Forelimb muscle (tissue), 1 donor: ENCODE measurements around the gene KLF9. TPM values are rescaled to one million over a fixed set of nuclear protein-coding genes. Genes with fewer than 3 reads are reported as not detected.
"Not testable (repeated sequence)": the region's sequence is repeated elsewhere in the genome, so short reads cannot be mapped to it uniquely, and the experiment has no call there.

ENCODE experiments used
- DNase-seq: peaks from one replicate; pipeline ENCODE4 v3.0.0-alpha.2; 2013; ENCODE audit warnings: low read depth
- polyA plus RNA-seq: library from polyadenylated mRNA; unstranded; fragments of 120-200 nt; gene quantifications from one replicate; pipeline ENCODE4 v1.2.1, GENCODE V29; 2013; ENCODE audit not compliant: insufficient read length

KLF9 gene
- polyA plus RNA-seq, 1 donor: 2.0 TPM

GRCh38 chr9:70405808-70406433 lies 8.5 kb downstream of the KLF9 start:
- no peak for DNase-seq

- DNase-seq: no peak
Measured at GRCh38 chr9:70404261-70404660, 10.2 kb downstream of the KLF9 start.

- DNase-seq: no peak
Measured at GRCh38 chr9:70403618-70404025, 10.8 kb downstream of the KLF9 start.

GRCh38 chr9:70403166-70403565 lies 11.3 kb downstream of the KLF9 start:
- no peak for DNase-seq

- DNase-seq: no peak
Measured at GRCh38 chr9:70402213-70402612, 12.2 kb downstream of the KLF9 start.

- DNase-seq: not testable (repeated sequence)
Measured at GRCh38 chr9:70401241-70401640, 13.2 kb downstream of the KLF9 start.

GRCh38 chr9:70400107-70400892 lies 14.2 kb downstream of the KLF9 start:
- no peak for DNase-seq

- no peak for DNase-seq
Measured at GRCh38 chr9:70399141-70399540, 15.3 kb downstream of the KLF9 start.

- DNase-seq: no peak
Measured at GRCh38 chr9:70398145-70398556, 16.3 kb downstream of the KLF9 start.

- DNase-seq: no peak
Measured at GRCh38 chr9:70395652-70396051, 18.8 kb downstream of the KLF9 start.

GRCh38 chr9:70392850-70393249 lies 21.6 kb downstream of the KLF9 start:
- no peak for DNase-seq

GRCh38 chr9:70392189-70392588 lies 22.3 kb downstream of the KLF9 start:
- no peak for DNase-seq

GRCh38 chr9:70390933-70391341 lies 23.5 kb downstream of the KLF9 start:
- no peak for DNase-seq

GRCh38 chr9:70389621-70390266 lies 24.7 kb downstream of the KLF9 start:
- DNase-seq: no peak

GRCh38 chr9:70389188-70389587 lies 25.3 kb downstream of the KLF9 start:
- no peak for DNase-seq

GRCh38 chr9:70387663-70388062 lies 26.8 kb downstream of the KLF9 start:
- DNase-seq: no peak

GRCh38 chr9:70385426-70385825 lies 29.0 kb downstream of the KLF9 start:
- DNase-seq: no peak

GRCh38 chr9:70382709-70383605 lies 31.5 kb downstream of the KLF9 start:
- DNase-seq: no peak

- DNase-seq: no peak
Measured at GRCh38 chr9:70382046-70382708, 32.3 kb downstream of the KLF9 start.

GRCh38 chr9:70374962-70375618 lies 39.4 kb downstream of the KLF9 start:
- no peak for DNase-seq
